Measurements from ENCODE around the gene ATP13A5.
A peak's percentile ranks its signal among the peaks of the same experiment; 100 is the strongest.

ATP13A5 gene

GRCh38 chr3:193269343-193270028, 109.1 kb downstream of the ATP13A5 start:
- Histone ChIP-seq H2AFZ (ENCODE audit: low read length) (no peak overlapping the region), H3K9me3 (replicated peaks in 1 of 2; ENCODE audit: control insufficient read depth in 2 of 2, insufficient read depth in 1 of 2, low read depth in 1 of 2, low read length in 2 of 2) (no peaks in the 10 kb centered on the region), H3K14ac (ENCODE audit: low read length) (no peak overlapping the region), H3K18ac (ENCODE audit: low read length) (no peak overlapping the region), H3K36me3 (replicated peaks in 1 of 2; ENCODE audit: control insufficient read depth in 2 of 2, insufficient read depth in 2 of 2, low read length in 2 of 2) (no peaks in the 10 kb centered on the region), H3K79me1 (ENCODE audit: low read depth, low read length) (no peaks in the 10 kb centered on the region), H3K27ac (replicated peaks; ENCODE audit: low read length) (no peak overlapping the region), H2BK5ac (ENCODE audit: low read length) (no peak overlapping the region), H3K9ac (ENCODE audit: low read depth, low read length, poor library complexity) (no peak overlapping the region), H3K4me3 (ENCODE audit: low read length in 2 of 2) (peak overlapping the region in 1 of 2 donors; percentile 46), H2AK5ac (ENCODE audit: low read depth, low read length) (no peak overlapping the region), H3K23ac (ENCODE audit: low read depth, low read length, poor library complexity) (no peak overlapping the region), H3K4me2 (ENCODE audit: insufficient read depth, low read length, poor library complexity, severe bottlenecking) (no peak overlapping the region), H2BK15ac (ENCODE audit: low read length) (no peak overlapping the region), H3K4me1 (ENCODE audit: control insufficient read depth in 2 of 2, insufficient read depth in 1 of 2, low read depth in 1 of 2, low read length in 2 of 2) (no peaks in the 10 kb centered on the region), H4K8ac (ENCODE audit: low read depth, low read length) (no peak overlapping the region), H3K4ac (ENCODE audit: low read length) (no peak overlapping the region), H2BK12ac (ENCODE audit: low read length) (no peak overlapping the region), H2BK120ac (ENCODE audit: low read depth, low read length) (no peak overlapping the region), H3K27me3 (ENCODE audit: control insufficient read depth in 3 of 3, insufficient read depth in 3 of 3, low read depth in 1 of 3, low read length in 3 of 3) (no peaks in the 10 kb centered on the region), H4K91ac (ENCODE audit: low read depth, low read length, poor library complexity) (no peak overlapping the region)
- no peak for DNase-seq (ENCODE audit: low spot score)
- no CpG with 5 or more reads among the region's 3 CpGs for WGBS, 2 donors (ENCODE audit: extremely low coverage in 2 of 2, insufficient read length in 2 of 2, insufficient replicate concordance in 1 of 2)

GRCh38 chr3:193262707-193263106, 115.8 kb downstream of the ATP13A5 start:
- WGBS, 2 donors (ENCODE audit: extremely low coverage in 2 of 2, insufficient read length in 2 of 2, insufficient replicate concordance in 1 of 2): no CpG with 5 or more reads among the region's 5 CpGs

GRCh38 chr3:193261970-193262369, 116.6 kb downstream of the ATP13A5 start:
- no peak overlapping the region for H2AK5ac ChIP-seq (ENCODE audit: low read depth, low read length)
- H3K14ac ChIP-seq (ENCODE audit: low read length): no peak overlapping the region
- no peak overlapping the region for H3K27ac ChIP-seq (replicated peaks; ENCODE audit: low read length)
- no peak overlapping the region for H4K91ac ChIP-seq (ENCODE audit: low read depth, low read length, poor library complexity)
- no peaks in the 10 kb centered on the region for H3K9me3 ChIP-seq (replicated peaks in 1 of 2; ENCODE audit: control insufficient read depth in 2 of 2, insufficient read depth in 1 of 2, low read depth in 1 of 2, low read length in 2 of 2)
- H3K9ac ChIP-seq (ENCODE audit: low read depth, low read length, poor library complexity): no peak overlapping the region
- no peaks in the 10 kb centered on the region for H3K79me1 ChIP-seq (ENCODE audit: low read depth, low read length)
- H4K8ac ChIP-seq (ENCODE audit: low read depth, low read length): no peak overlapping the region
- no peaks in the 10 kb centered on the region for H3K4me1 ChIP-seq (ENCODE audit: control insufficient read depth in 2 of 2, insufficient read depth in 1 of 2, low read depth in 1 of 2, low read length in 2 of 2)
- H2BK120ac ChIP-seq (ENCODE audit: low read depth, low read length): no peak overlapping the region
- no peak overlapping the region for H3K4me2 ChIP-seq (ENCODE audit: insufficient read depth, low read length, poor library complexity, severe bottlenecking)
- H2BK12ac ChIP-seq (ENCODE audit: low read length): no peak overlapping the region
- no peak overlapping the region for H3K4me3 ChIP-seq (ENCODE audit: low read length in 2 of 2)
- no peak overlapping the region for H3K23ac ChIP-seq (ENCODE audit: low read depth, low read length, poor library complexity)
- no peak overlapping the region for H2BK5ac ChIP-seq (ENCODE audit: low read length)
- H2BK15ac ChIP-seq (ENCODE audit: low read length): no peak overlapping the region
- H3K4ac ChIP-seq (ENCODE audit: low read length): no peak overlapping the region
- H3K27me3 ChIP-seq (ENCODE audit: control insufficient read depth in 3 of 3, insufficient read depth in 3 of 3, low read depth in 1 of 3, low read length in 3 of 3): no peaks in the 10 kb centered on the region
- DNase-seq (ENCODE audit: low spot score): no peak
- no peak overlapping the region for H2AFZ ChIP-seq (ENCODE audit: low read length)
- no peak overlapping the region for H3K18ac ChIP-seq (ENCODE audit: low read length)
- no CpG with 5 or more reads among the region's 1 CpG for WGBS, 2 donors (ENCODE audit: extremely low coverage in 2 of 2, insufficient read length in 2 of 2, insufficient replicate concordance in 1 of 2)
- no peaks in the 10 kb centered on the region for H3K36me3 ChIP-seq (replicated peaks in 1 of 2; ENCODE audit: control insufficient read depth in 2 of 2, insufficient read depth in 2 of 2, low read length in 2 of 2)

More at GRCh38 chr3:193262707-193263106, 115.8 kb downstream of the ATP13A5 start:
- Histone ChIP-seq H4K91ac (ENCODE audit: low read depth, low read length, poor library complexity) (no peak overlapping the region), H3K4me2 (ENCODE audit: insufficient read depth, low read length, poor library complexity, severe bottlenecking) (no peak overlapping the region), H2AK5ac (ENCODE audit: low read depth, low read length) (no peak overlapping the region), H3K79me1 (ENCODE audit: low read depth, low read length) (no peaks in the 10 kb centered on the region), H2BK120ac (ENCODE audit: low read depth, low read length) (no peak overlapping the region), H2BK15ac (ENCODE audit: low read length) (no peak overlapping the region), H3K4ac (ENCODE audit: low read length) (no peak overlapping the region), H3K36me3 (replicated peaks in 1 of 2; ENCODE audit: control insufficient read depth in 2 of 2, insufficient read depth in 2 of 2, low read length in 2 of 2) (no peaks in the 10 kb centered on the region), H3K14ac (ENCODE audit: low read length) (no peak overlapping the region), H3K4me3 (ENCODE audit: low read length in 2 of 2) (no peak overlapping the region), H2BK5ac (ENCODE audit: low read length) (no peak overlapping the region), H3K27me3 (ENCODE audit: control insufficient read depth in 3 of 3, insufficient read depth in 3 of 3, low read depth in 1 of 3, low read length in 3 of 3) (no peaks in the 10 kb centered on the region), H3K18ac (ENCODE audit: low read length) (no peak overlapping the region), H3K23ac (ENCODE audit: low read depth, low read length, poor library complexity) (no peak overlapping the region), H3K9ac (ENCODE audit: low read depth, low read length, poor library complexity) (no peak overlapping the region), H3K4me1 (ENCODE audit: control insufficient read depth in 2 of 2, insufficient read depth in 1 of 2, low read depth in 1 of 2, low read length in 2 of 2) (no peaks in the 10 kb centered on the region), H2BK12ac (ENCODE audit: low read length) (no peak overlapping the region), H4K8ac (ENCODE audit: low read depth, low read length) (no peak overlapping the region), H3K9me3 (replicated peaks in 1 of 2; ENCODE audit: control insufficient read depth in 2 of 2, insufficient read depth in 1 of 2, low read depth in 1 of 2, low read length in 2 of 2) (no peaks in the 10 kb centered on the region), H3K27ac (replicated peaks; ENCODE audit: low read length) (no peak overlapping the region), H2AFZ (ENCODE audit: low read length) (no peak overlapping the region)
- no peak for DNase-seq (ENCODE audit: low spot score)

DNA sequence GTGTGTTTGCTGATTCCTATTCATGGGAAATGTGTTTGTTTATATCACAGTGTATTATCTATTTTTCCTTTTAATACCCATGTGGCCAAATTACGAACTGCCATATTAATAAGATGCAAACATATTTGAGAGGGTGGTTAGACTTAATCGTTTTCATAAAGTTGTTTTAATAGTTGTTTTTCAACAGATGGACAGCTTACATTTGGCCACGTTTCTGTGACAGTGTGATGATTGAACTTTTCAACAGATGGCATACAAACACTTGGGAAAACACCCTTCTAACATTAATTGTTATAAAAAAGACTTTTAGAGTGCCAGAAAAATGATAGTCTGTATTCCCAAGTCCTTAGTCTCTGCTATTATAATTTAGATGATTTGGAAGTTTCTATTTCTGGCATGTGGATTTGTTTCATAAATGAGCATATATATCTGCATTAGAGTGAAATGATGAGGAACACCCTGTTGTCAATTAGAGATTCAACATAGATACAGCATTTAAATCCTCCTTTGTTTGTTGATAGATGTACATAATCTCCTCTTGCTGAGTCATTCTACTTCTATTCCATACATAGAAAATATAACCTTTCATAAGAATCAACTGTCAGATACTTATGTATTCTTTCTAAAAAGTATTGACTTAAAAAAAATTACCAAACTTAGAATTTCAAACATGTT, 124.4 kb downstream of the ATP13A5 start:
- Histone ChIP-seq H3K36me3 (replicated peaks in 1 of 2; ENCODE audit: control insufficient read depth in 2 of 2, insufficient read depth in 2 of 2, low read length in 2 of 2) (no peaks in the 10 kb centered on the region), H3K4me2 (ENCODE audit: insufficient read depth, low read length, poor library complexity, severe bottlenecking) (no peak overlapping the region), H3K9ac (ENCODE audit: low read depth, low read length, poor library complexity) (no peak overlapping the region), H3K14ac (ENCODE audit: low read length) (no peak overlapping the region), H3K27ac (replicated peaks; ENCODE audit: low read length) (no peak overlapping the region), H2AK5ac (ENCODE audit: low read depth, low read length) (no peak overlapping the region), H3K79me1 (ENCODE audit: low read depth, low read length) (no peaks in the 10 kb centered on the region), H2BK12ac (ENCODE audit: low read length) (no peak overlapping the region), H2BK15ac (ENCODE audit: low read length) (no peak overlapping the region), H4K91ac (ENCODE audit: low read depth, low read length, poor library complexity) (no peak overlapping the region), H3K9me3 (replicated peaks in 1 of 2; ENCODE audit: control insufficient read depth in 2 of 2, insufficient read depth in 1 of 2, low read depth in 1 of 2, low read length in 2 of 2) (no peaks in the 10 kb centered on the region), H2BK120ac (ENCODE audit: low read depth, low read length) (no peak overlapping the region), H3K4ac (ENCODE audit: low read length) (no peak overlapping the region), H2AFZ (ENCODE audit: low read length) (no peak overlapping the region), H3K18ac (ENCODE audit: low read length) (no peak overlapping the region), H3K23ac (ENCODE audit: low read depth, low read length, poor library complexity) (no peak overlapping the region), H3K27me3 (ENCODE audit: control insufficient read depth in 3 of 3, insufficient read depth in 3 of 3, low read depth in 1 of 3, low read length in 3 of 3) (no peaks in the 10 kb centered on the region), H4K8ac (ENCODE audit: low read depth, low read length) (no peak overlapping the region), H3K4me3 (ENCODE audit: low read length in 2 of 2) (no peak overlapping the region), H3K4me1 (ENCODE audit: control insufficient read depth in 2 of 2, insufficient read depth in 1 of 2, low read depth in 1 of 2, low read length in 2 of 2) (no peaks in the 10 kb centered on the region), H2BK5ac (ENCODE audit: low read length) (no peak overlapping the region)
- WGBS, 2 donors (ENCODE audit: extremely low coverage in 2 of 2, insufficient read length in 2 of 2, insufficient replicate concordance in 1 of 2): no CpG with 5 or more reads among the region's 3 CpGs
- DNase-seq (ENCODE audit: low spot score): no peak

Data from neuronal stem cell (in vitro differentiated cells).